HEK293T (cell line): ENCODE data around the gene CD247.

Experiments
- CTCF ChIA-PET: fragments of 350-600 bp; formaldehyde crosslinking; extraction: SDS; loops from one replicate; lab custom pipeline; 2021; ENCODE audit warnings: antibody characterized with exemption, inconsistent platforms; lab: Yijun Ruan, JAX
- POLR2A ChIA-PET: fragments of 350-600 bp; formaldehyde crosslinking; extraction: SDS; loops from one replicate; lab custom pipeline; 2020; ENCODE audit warnings: antibody characterized with exemption, inconsistent platforms; lab: Yijun Ruan, JAX
- DNase-seq: peaks from one replicate; pipeline ENCODE4 v3.0.0; 2012; ENCODE audit warnings: mixed read lengths; ENCODE audit errors: extremely low spot score
- ARNT ChIP-seq: fragments of 450-650 bp; IDR thresholded peaks from 2 replicates; pipeline ENCODE4 v1.6.1; 2017; ENCODE audit warnings: mild to moderate bottlenecking
- BHLHE40 ChIP-seq: fragments of 450-650 bp; IDR thresholded peaks from 2 replicates; pipeline ENCODE4 v1.6.1; 2016; ENCODE audit warnings: mild to moderate bottlenecking, moderate library complexity, borderline replicate concordance
- CTBP1 ChIP-seq: fragments of 450-650 bp; IDR thresholded peaks from 2 replicates; pipeline ENCODE4 v1.6.1; 2016; ENCODE audit warnings: borderline replicate concordance
- ELF4 ChIP-seq: fragments of 450-650 bp; IDR thresholded peaks from 2 replicates; pipeline ENCODE4 v1.6.1; 2017; ENCODE audit warnings: antibody characterized with exemption
- FOXA1 ChIP-seq: fragments of 450-650 bp; IDR thresholded peaks from 2 replicates; pipeline ENCODE4 v1.6.1; 2016; ENCODE audit warnings: mild to moderate bottlenecking
- FOXK2 ChIP-seq: fragments of 450-650 bp; IDR thresholded peaks from 2 replicates; pipeline ENCODE4 v1.6.1; 2016; ENCODE audit warnings: mild to moderate bottlenecking
- FOXM1 ChIP-seq: fragments of 450-650 bp; IDR thresholded peaks from 2 replicates; pipeline ENCODE4 v1.6.1; 2017; ENCODE audit warnings: mild to moderate bottlenecking, borderline replicate concordance
- HDGF ChIP-seq: fragments of 450-650 bp; IDR thresholded peaks from 2 replicates; pipeline ENCODE4 v1.6.1; 2017; ENCODE audit warnings: antibody characterized with exemption, borderline replicate concordance
- L3MBTL2 ChIP-seq: fragments of 450-650 bp; conservative IDR thresholded peaks from 2 replicates; pipeline ENCODE4 v1.6.1; 2016; ENCODE audit warnings: mild to moderate bottlenecking
- LEF1 ChIP-seq: fragments of 450-650 bp; IDR thresholded peaks from 2 replicates; pipeline ENCODE4 v1.6.1; 2017; ENCODE audit warnings: mild to moderate bottlenecking, borderline replicate concordance
- NFRKB ChIP-seq: fragments of 450-650 bp; IDR thresholded peaks from 2 replicates; pipeline ENCODE4 v1.6.1; 2016; ENCODE audit warnings: mild to moderate bottlenecking, moderate library complexity
- SP1 ChIP-seq: fragments of 450-650 bp; IDR thresholded peaks from 2 replicates; pipeline ENCODE4 v1.6.1; 2017
- SUZ12 ChIP-seq: fragments of 450-650 bp; IDR thresholded peaks from 2 replicates; pipeline ENCODE4 v1.6.1; 2016; ENCODE audit warnings: mild to moderate bottlenecking
- TARDBP ChIP-seq: fragments of 450-650 bp; IDR thresholded peaks from 2 replicates; pipeline ENCODE4 v1.6.1; 2016
- ZNF384 ChIP-seq: fragments of 450-650 bp; IDR thresholded peaks from 2 replicates; pipeline ENCODE4 v1.6.1; 2016
- TF ChIP-seq, protein P1 (sequence below): fragments of 450-650 bp; IDR thresholded peaks from 2 replicates; pipeline ENCODE4 v1.6.1; 2016

CD247 gene

DNA sequence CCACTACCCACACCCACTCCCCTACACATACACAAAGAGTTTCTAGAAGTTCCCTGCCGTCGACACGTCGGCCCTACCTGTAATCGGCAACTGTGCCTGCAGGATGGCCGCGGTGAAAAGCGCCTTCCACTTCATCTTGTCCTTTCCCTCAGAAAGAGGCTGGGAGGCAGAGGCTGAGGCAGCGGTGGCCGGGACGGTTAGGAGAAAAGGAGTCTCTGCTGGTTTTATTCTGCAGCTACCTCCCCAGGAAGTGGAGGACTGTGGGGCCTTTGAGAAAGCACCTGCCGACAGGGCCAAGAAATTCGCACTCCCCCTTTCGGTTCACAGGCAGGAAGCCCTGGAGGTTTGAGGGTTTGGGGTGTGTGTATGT is at the start of gene CD247:
CD247 (minus strand) TSS at position 199 of the 370 bp plus-strand sequence; CDS start at position 135, 64 bp downstream.
- TF ChIP-seq BHLHE40 (no peak), FOXK2 (no peak), TARDBP (no peak), L3MBTL2 (no peak), SP1 (no peak), FOXA1 (no peak)
- CTCF ChIA-PET: no interaction called here

DNA sequence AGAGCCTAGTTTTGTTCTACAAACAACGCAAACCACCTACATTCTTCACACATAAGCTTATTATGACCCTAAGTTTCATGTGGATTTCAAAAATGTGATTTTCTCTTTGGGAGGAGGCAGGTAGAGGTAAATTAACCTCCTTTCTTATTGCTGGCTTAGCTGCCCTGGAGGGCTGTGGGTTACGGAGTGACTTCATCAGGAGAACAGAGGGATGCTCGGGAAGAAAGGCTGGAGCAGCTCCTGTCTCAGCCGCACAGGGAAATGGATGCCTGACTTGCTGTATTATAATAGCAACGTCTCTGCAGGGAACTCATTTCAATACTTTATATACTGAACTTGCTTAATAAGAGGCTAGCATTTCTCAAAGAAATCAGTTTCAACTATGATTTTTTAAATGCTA is 49.3 kb upstream of the CD247 start:
- ChIA-PET CTCF (no interaction called here), POLR2A (no interaction called here)
- no peak for TF ChIP-seq ELF4
- TF ChIP-seq LEF1: no peak
- no peak for DNase-seq

More for the DNA sequence above, at the start of gene CD247:
- DNase-seq: no peak
- POLR2A ChIA-PET: no interaction called here

DNA sequence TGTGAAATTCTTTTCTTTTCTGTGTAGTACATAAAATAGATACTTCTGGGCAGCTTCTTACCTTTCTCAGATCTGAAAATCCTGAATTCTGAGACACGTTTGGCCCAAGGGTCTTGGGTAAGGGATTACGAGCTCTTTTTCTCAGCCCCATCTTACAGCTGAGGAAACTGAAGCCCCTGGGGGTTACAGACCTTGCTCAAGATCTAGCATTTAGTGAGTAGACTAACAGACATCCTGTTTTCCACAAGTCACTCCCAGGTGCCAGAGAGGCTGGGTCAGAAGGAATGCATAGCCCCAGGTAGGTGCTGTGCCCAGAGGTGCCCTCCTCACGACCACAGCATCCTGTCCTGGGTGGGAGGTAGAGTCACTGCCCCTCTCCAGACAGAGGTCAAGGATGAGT is 48.4 kb upstream of the CD247 start:
- ChIA-PET CTCF (no interaction called here), POLR2A (no interaction called here)
- no peak for TF ChIP-seq FOXM1
- no peak for TF ChIP-seq ARNT
- TF ChIP-seq SP1: no peak
- no peak for TF ChIP-seq NFRKB
- TF ChIP-seq L3MBTL2: no peak
- no peak for TF ChIP-seq BHLHE40
- no peak for TF ChIP-seq TARDBP
- TF ChIP-seq FOXK2: no peak
- TF ChIP-seq LEF1: no peak
- DNase-seq: no peak

DNA sequence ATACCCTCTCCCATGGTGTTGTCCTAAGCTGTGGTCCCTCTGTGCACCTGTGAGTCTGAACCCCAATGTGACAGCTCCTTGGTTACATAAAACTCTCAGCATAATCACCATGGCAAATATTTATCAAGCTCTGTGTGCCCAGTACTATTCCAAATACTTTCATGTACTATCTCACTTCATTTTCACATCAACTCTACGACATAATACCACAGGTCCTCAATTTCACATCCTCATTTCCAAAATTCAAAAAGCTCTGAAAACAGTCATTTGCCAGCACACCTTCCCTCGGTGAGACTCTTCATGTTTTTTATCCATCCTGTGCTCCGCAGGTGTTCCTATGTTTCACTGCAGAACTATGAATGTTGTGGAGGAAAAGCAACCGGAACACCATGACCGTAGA is 47.6 kb upstream of the CD247 start:
- ChIA-PET CTCF (interaction anchor here (0.7 kb wide), 1 partner anchor 31 kb away, joined by 3 read pairs; no protein-coding TSS in a partner anchor), POLR2A (interaction anchor here (1.1 to 1.2 kb wide), 2 partner anchors 10 to 12 kb away, joined by 3 to 4 read pairs; partner anchors contain the start of gene CREG1)
- TF ChIP-seq BHLHE40 (no peak), ELF4 (no peak), NFRKB (no peak), L3MBTL2 (no peak), SP1 (no peak), CTBP1 (no peak)
- TF ChIP-seq, protein P1, sequence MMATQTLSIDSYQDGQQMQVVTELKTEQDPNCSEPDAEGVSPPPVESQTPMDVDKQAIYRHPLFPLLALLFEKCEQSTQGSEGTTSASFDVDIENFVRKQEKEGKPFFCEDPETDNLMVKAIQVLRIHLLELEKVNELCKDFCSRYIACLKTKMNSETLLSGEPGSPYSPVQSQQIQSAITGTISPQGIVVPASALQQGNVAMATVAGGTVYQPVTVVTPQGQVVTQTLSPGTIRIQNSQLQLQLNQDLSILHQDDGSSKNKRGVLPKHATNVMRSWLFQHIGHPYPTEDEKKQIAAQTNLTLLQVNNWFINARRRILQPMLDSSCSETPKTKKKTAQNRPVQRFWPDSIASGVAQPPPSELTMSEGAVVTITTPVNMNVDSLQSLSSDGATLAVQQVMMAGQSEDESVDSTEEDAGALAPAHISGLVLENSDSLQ: no peak
- no peak for DNase-seq

DNA sequence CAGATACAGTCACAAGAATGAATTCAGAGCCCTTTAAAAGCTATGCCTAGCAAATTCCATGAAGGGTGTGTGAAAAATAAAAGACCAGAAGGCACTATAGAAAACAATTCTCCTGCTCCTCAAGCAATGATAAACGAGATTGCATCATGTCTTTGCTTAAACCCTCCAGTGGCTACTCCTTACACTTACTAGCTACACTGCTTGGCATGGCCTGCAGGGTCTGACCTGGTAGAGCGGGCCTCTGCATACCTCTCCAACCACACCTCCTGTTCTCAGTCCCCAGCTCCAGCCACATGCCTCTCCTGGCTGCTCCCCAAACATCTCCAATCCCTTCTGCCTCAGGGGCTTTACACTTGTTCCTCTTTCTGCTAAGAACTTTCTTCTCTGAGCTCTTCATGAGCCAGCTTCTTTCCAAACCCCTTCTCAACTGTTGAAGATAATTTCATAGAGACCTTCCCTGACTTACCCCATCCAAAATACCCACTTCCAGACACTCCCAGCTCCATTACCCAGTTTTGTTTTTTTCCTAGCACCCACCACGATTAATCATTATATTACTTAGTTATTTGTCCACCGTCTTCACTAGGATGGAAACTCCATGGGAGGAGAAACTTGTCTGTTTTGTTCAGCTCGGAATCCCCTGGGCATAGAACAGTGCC is 46.4 kb upstream of the CD247 start:
- CTCF ChIA-PET: interaction anchor here (0.6 to 2.0 kb wide), 3 partner anchors 11 to 15 kb away, joined by 3 to 7 read pairs (median 4); partner anchors contain the start of gene CREG1

DNA sequence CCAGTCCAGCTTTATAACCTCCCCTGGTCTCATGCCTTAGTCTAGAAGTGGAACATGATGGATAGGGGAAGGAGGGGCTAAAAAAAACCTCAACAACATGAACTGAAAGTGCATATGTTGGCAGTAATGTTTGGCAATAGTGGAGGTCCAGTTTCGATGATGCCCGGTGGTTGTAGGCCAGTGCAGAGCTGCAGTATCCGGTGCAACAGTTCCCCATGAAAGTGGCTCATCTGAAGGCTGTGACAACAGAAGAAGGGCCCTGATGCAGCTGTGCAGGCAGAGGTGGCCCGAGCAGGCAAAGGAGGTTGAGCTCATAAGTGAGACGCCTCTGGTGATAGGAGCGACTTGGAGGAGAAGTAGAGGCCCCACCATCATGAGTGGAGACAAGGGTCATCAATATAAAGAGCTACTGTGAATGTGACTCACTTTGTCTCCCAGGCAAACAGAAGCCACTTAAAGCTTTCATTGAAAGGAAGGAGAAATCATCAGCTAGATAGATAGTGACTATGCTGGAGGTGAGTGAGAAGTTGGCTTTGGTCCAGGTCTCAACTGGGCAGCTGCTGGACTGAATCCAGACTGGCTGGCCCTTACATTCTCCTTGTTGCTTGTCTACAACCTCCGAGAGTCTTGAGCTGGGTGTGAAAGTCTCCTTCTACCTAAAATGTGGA is 45.4 kb upstream of the CD247 start:
- POLR2A ChIA-PET: interaction anchor here (0.6 to 1.9 kb wide), 5 partner anchors 10 to 344 kb away, joined by 3 to 16 read pairs (median 4); partner anchors contain the start of gene CREG1
- no peak for TF ChIP-seq CTBP1
- no peak for TF ChIP-seq SP1
- TF ChIP-seq, protein P1: no peak
- no peak for TF ChIP-seq BHLHE40
- TF ChIP-seq ZNF384: no peak
- no peak for TF ChIP-seq HDGF
- TF ChIP-seq ARNT: no peak
- no peak for TF ChIP-seq FOXM1
- TF ChIP-seq TARDBP: no peak
- no peak for TF ChIP-seq LEF1
- no peak for TF ChIP-seq NFRKB
- DNase-seq: no peak
- CTCF ChIA-PET: interaction anchor here (1.0 to 2.0 kb wide), 2 partner anchors 10 to 13 kb away, joined by 4 to 7 read pairs; partner anchors contain the start of gene CREG1

More for the DNA sequence above, 46.4 kb upstream of the CD247 start:
- TF ChIP-seq HDGF (no peak), ZNF384 (no peak), SP1 (no peak), LEF1 (no peak), TARDBP (no peak), FOXK2 (no peak), ARNT (no peak), L3MBTL2 (no peak), CTBP1 (no peak), NFRKB (no peak), SUZ12 (no peak), FOXM1 (no peak), ELF4 (no peak), BHLHE40 (no peak), FOXA1 (no peak)
- TF ChIP-seq, protein P1: no peak
- POLR2A ChIA-PET: interaction anchor here (0.6 to 1.9 kb wide), 4 partner anchors 9 to 35 kb away, joined by 3 to 16 read pairs (median 4); partner anchors contain the start of gene CREG1
- no peak for DNase-seq
